ENCODE measurements around the gene HYCC1. TPM values are rescaled to one million over a fixed set of nuclear protein-coding genes. Genes with fewer than 3 reads are reported as not detected.
"Not testable (repeated sequence)": the region's sequence is repeated elsewhere in the genome, so short reads cannot be mapped to it uniquely, and the experiment has no call there.

Gene HYCC1
- total RNA-seq, 1 experiment from 2014 or later = 120 TPM

DNA sequence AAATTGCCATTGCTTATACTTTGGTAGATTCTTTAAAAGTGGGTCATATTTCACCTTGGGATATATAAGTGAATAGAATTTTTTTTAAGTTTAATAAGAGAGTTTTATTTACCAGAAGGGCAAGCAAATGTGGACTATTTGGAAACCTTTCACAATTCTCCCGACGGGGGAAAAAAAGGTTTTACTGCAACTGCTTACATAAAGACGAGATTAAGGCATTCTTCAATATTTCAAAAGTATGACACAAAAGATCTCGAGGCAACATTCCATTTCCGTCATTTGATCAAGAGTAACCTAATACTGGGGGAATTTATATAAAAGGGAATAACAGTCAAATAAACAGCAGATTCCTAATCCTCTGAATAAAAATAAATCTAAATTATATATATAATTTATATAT, 28.5 kb downstream of the HYCC1 start:
- no peak for DNase-seq (ENCODE audit: low read depth)

DNA sequence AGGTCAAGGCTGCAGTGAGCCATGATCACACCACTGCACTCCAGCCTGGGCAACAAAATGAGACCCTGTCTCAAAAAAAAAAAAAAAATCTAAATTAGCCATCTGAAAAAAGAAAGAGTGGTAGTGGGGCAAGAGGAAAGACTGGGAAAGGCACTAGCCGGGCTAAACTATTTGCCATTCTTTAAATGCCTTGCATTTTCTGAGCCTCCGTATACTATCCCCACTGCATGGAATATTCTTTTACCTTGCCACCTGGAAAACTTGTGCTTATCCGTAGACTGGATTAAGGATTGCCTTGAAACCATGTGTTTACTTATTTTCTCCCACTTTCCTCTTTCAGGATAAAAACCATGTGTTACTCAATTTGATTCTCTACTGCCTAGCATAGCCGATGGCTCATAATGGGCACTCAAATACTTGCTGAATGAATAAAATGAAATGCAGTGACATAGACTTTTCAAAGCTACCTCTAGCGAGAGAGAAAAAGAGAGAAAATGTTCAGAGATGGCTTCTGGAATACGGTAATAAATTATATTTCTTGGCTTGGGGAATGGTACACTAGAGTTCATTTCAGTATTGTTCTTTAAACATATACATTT, 30.6 kb downstream of the HYCC1 start:
- DNase-seq (ENCODE audit: low read depth) = no peak

DNA sequence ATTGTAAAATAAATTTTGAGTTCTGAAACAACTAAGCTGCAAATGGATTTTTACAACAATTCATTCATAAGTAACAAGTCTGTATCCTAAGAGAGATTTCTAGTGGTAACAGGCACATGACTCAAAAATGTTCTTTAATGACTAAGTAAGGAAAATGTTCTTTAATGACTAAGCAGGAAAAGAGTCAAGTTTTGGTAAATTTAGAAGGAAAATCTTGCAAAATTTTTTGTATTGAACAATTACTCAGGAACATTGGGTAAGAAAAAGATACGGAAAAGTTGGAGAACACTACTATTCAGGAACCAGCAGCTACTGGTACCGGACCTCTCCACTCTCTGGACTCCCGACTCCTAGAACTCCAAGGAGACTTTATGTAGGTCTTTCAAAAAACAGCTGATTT, 33.5 kb downstream of the HYCC1 start:
- peak; percentile 72 for DNase-seq (ENCODE audit: low read depth)

DNA sequence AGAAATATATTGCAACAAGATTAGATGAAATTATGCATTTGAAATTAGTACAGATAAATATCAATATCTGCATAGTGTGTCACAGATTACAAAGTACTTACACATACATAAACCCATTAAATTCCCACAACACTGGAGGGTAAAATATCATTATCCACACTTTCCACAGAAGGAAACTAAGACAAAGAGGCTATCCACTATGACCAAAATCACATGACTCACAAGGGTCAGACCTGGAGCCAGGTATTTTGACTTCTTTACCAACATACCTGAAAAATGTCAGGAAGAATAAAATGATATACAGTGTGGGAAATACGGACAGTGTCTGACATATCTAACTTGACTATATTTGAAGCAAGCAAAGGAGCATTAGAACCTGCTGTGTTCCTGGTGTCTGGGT, 34.1 kb downstream of the HYCC1 start:
- no peak for DNase-seq (ENCODE audit: low read depth)

DNA sequence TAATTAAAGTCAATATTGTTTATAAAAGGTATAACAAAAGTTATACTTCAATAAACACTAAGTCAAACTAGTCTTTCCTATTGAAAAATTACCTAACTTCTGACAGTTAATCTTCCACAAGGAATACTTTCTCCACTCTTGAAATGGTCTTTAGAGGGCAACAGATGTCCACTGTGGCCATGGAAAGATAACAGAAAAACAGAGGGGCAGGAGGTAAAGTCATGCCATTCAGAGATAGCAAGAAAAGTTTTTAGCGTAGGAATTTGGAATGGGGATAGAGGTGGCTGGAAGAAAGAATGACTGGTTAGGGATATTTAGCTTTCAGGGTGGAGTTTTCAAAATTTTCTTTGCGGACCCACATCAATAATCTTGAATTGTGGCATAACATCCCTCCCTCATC, 34.7 kb downstream of the HYCC1 start:
- no peak for DNase-seq (ENCODE audit: low read depth)

DNA sequence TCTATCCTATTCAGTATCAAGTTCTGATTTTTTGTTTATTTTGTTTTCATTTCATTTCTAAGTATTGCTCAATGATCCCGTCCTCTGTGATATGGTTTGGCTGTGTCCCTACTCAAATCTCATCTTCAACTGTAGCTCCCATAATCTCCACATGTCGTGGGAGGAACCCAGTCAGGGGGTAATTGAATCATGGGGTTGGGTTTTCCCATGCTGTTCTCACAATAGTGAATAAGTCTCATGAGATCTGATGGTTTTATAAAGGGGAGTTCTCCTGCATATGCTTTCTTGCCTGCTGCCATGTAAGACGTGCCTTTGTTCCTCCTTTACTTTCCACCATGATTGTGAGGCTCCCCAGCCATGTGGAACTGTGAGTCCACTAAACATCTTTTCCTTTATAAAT, 39.3 kb downstream of the HYCC1 start:
- not testable (repeated sequence) for DNase-seq (ENCODE audit: low read depth)

DNA sequence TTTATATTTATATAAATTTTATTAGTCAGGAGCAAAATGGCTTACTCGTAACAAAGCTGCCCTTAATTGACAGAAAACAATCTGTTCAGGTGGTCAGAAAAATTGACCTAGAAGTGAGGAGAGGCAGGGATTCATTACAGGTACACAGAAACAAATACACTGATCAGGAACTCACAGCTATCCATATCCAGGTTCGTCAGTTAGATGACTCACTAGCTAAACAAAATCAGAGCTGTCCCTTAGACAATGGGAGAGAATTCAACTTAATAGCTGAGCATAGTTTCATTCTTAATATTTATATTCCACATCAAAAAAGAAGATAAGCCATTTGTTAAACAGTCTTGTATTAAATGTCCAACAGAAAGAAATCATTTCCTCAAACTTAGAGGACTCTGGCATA, 41.7 kb downstream of the HYCC1 start:
- DNase-seq (ENCODE audit: low read depth) = no peak

DNA sequence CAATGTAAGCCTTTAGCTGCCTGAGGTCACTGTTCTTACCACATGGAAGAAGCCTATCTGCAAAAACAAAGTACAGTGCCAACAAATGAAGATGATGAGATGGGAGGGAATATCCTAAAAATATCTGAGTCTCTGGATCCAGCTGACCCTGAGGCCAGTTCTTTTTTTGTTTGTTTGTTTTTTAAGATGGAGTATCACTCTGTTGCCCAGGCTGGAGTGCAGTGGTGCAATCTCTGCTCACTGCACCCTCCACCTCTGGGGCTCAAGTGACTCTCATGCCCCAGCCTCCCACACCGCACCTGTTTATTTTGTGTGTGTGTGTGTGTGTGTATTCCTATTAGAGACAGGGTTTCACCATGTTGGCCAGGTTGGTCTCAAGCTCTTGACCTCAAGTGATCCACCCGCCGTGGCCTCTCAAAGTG, 44.9 kb downstream of the HYCC1 start:
- DNase-seq (ENCODE audit: low read depth) = no peak

Other genes starting within 250 kb of the HYCC1 start
- gene TOMM7, start 191.3 kb downstream of the HYCC1 start, total RNA-seq (2014; rRNA removed; shearing (Covaris generic)) = 356 and 425 TPM in 2 replicates
- 49.4 and 56.2 TPM in 2 replicates for gene KLHL7, start 91.7 kb upstream of the HYCC1 start, total RNA-seq (2014; rRNA removed; shearing (Covaris generic))
- gene NUP42, start 167.9 kb upstream of the HYCC1 start, total RNA-seq (2014; rRNA removed; shearing (Covaris generic)) = 46.0 and 51.5 TPM in 2 replicates
- gene GPNMB, start 232.6 kb upstream of the HYCC1 start, total RNA-seq (2014; rRNA removed; shearing (Covaris generic)) = 146 and 188 TPM in 2 replicates